ENCODE data around the gene TMEM60.

DNA sequence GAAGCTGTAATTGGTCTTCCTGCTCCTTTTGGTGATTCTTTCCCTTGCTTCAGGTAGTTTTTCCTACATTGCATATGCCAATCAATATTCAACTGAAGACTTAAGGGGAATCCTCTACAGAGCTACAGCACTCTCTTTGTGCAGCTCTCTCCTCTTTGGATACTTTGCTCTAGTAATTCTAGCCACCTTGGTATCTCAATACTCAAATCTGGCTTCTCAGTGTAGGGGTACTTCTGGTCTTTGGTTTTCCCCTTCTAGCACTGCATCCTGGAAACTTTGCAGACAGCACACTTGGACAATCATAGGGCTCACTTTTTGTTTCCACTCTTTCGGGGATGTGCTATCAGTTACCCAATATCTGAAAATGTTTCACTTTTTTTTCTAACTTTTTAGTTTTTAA is 10.3 kb upstream of the TMEM60 start:
- TF ChIP-seq, protein P1, sequence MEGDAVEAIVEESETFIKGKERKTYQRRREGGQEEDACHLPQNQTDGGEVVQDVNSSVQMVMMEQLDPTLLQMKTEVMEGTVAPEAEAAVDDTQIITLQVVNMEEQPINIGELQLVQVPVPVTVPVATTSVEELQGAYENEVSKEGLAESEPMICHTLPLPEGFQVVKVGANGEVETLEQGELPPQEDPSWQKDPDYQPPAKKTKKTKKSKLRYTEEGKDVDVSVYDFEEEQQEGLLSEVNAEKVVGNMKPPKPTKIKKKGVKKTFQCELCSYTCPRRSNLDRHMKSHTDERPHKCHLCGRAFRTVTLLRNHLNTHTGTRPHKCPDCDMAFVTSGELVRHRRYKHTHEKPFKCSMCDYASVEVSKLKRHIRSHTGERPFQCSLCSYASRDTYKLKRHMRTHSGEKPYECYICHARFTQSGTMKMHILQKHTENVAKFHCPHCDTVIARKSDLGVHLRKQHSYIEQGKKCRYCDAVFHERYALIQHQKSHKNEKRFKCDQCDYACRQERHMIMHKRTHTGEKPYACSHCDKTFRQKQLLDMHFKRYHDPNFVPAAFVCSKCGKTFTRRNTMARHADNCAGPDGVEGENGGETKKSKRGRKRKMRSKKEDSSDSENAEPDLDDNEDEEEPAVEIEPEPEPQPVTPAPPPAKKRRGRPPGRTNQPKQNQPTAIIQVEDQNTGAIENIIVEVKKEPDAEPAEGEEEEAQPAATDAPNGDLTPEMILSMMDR (IDR thresholded peaks at IDR 0.05) = no peak
- no peak for TF ChIP-seq POLR2A (IDR thresholded peaks at IDR 0.05)

All from thyroid gland (tissue), 4 donors.